D721Med (cell line): ENCODE measurements around the gene LCLAT1.

Experiments
- DNase-seq: peaks from one replicate; pipeline ENCODE4 v3.0.0; 2011; ENCODE audit warnings: low spot score; ENCODE audit not compliant: insufficient read length
- FAIRE-seq: peaks from 2 replicates; lab custom pipeline; 2011; peaks lifted over from hg19 to GRCh38; lab: Jason Lieb, UNC
- TF ChIP-seq, protein P1 (sequence below): IDR thresholded peaks from 2 replicates; pipeline ENCODE4 v1.5.1; 2012; ENCODE audit warnings: mild to moderate bottlenecking, control low read depth; ENCODE audit not compliant: insufficient read depth; ENCODE audit errors: missing control alignments

Gene LCLAT1

DNA sequence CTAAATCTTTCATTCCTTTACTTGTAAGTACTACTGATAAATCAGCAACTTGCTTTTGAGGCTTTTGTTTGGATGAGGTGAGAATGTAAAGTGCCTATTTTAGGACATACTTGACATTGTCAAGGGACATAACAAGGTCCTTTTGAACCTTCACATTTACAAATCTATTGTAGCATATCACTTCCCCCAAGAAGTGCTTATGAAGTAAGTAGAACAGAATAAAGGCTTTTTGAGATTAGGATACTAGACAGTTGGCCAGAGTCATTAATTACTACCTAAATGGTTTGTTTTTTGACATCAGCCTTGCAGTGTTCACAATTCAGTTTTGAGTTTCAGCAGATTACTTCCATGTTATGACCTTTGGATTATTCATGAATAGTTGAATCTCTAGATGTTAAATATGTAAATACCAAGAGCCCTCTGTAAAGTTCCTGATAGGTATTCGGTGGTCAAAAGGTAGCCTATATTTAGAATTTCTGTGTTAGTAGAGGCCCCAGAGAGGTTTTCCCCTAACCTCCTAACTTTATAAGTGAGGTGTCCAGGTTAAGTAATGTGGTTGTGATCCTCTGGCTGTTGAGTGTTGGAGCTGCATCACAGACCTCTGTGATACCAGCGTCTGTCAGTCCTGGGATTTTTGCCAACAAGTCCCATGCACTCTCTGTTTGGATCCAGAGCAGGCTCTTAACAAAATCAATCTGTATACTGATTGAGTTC, 67.2 kb downstream of the LCLAT1 start:
- TF ChIP-seq, protein P1, sequence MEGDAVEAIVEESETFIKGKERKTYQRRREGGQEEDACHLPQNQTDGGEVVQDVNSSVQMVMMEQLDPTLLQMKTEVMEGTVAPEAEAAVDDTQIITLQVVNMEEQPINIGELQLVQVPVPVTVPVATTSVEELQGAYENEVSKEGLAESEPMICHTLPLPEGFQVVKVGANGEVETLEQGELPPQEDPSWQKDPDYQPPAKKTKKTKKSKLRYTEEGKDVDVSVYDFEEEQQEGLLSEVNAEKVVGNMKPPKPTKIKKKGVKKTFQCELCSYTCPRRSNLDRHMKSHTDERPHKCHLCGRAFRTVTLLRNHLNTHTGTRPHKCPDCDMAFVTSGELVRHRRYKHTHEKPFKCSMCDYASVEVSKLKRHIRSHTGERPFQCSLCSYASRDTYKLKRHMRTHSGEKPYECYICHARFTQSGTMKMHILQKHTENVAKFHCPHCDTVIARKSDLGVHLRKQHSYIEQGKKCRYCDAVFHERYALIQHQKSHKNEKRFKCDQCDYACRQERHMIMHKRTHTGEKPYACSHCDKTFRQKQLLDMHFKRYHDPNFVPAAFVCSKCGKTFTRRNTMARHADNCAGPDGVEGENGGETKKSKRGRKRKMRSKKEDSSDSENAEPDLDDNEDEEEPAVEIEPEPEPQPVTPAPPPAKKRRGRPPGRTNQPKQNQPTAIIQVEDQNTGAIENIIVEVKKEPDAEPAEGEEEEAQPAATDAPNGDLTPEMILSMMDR: no peak
- no peak for FAIRE-seq
- no peak for DNase-seq

DNA sequence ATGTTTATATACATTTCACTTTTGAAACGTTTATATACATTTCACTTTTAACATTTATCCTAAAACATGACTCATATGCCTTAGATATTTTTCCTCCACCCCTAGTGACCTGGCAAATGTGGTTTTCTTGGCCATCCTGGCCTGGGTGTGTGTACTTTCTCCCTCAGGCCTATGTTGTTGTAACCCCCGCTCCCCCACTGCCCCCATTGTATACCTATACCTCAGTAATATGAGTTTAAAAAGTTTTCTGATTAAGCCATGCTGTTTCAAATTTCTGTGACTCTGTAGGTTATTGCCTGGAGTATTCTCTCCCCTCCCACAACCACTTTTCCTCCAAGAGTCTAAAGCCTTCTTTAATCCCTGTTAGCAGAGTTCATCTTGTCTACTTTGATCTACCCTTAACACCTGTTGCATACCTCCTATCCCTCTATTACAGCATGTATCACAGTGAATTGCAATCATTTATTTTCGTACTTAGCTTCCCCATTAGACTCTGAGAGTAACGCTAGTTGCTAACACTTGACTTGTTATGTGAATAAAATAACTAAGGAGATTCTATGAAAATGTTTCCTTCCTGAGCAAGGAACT, 67.9 kb downstream of the LCLAT1 start:
- TF ChIP-seq, protein P1: no peak
- FAIRE-seq (no peak), DNase-seq (no peak)

DNA sequence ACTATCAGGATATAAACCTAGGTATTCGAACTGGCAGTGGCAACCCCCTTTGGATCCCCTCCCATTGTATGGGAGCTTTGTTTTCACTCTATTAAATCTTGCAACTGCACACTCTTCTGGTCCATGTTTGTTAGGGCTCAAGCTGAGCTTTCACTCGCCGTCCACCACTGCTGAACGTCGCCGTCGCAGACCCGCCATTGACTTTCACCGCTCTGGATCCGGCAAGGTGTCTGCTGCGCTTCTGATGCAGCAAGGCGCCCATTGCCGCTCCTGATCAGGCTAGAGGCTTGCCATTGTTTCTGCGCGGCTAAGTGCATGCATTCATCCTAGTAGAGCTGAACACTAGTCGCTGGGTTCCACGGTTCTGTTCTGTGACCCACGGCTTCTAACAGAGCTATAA, 69.1 kb downstream of the LCLAT1 start:
- DNase-seq: no peak
- TF ChIP-seq, protein P1: no peak

GRCh38 chr2:30519796-30520195, 72.8 kb downstream of the LCLAT1 start:
- DNase-seq (no peak), FAIRE-seq (no peak)
- TF ChIP-seq, protein P1: no peak

More for the DNA sequence above, 69.1 kb downstream of the LCLAT1 start:
- FAIRE-seq: no peak

GRCh38 chr2:30522421-30522820, 75.4 kb downstream of the LCLAT1 start:
- FAIRE-seq (no peak), DNase-seq (no peak)
- TF ChIP-seq, protein P1: no peak

- DNase-seq: no peak
- FAIRE-seq: peak; percentile 75
- TF ChIP-seq, protein P1: no peak
These were observed 80.4 kb downstream of the LCLAT1 start for GRCh38 chr2:30527411-30527810.

DNA sequence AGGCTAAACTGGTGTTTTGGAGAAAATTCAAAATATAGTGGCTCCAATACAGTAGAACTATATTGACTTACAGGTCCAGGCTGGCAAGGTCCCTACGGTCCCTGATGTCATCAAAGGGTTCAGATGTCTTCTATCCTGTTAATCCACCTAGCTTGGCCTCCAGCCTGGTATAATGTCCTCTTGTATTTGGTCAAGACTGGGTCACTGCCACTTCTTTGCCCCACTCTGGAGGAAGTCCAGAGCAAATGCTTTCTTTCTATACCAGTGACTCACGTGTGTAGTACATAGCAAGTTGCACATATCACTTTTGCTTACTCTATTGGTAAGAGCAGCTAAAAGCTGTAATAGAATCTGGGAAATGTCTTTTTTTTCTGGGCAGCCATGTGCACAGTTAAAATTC, 80.8 kb downstream of the LCLAT1 start:
- FAIRE-seq: no peak
- DNase-seq: no peak
- TF ChIP-seq, protein P1: no peak
